Activated CD8-positive, alpha-beta memory T cell treated with anti-CD3 and anti-CD28 coated beads for 24 hours (primary cell): ENCODE measurements around the gene FFAR4.

Experiments
- DNase-seq: peaks from one replicate; pipeline ENCODE4 v3.0.0-alpha.2; 2020

FFAR4 gene

DNA sequence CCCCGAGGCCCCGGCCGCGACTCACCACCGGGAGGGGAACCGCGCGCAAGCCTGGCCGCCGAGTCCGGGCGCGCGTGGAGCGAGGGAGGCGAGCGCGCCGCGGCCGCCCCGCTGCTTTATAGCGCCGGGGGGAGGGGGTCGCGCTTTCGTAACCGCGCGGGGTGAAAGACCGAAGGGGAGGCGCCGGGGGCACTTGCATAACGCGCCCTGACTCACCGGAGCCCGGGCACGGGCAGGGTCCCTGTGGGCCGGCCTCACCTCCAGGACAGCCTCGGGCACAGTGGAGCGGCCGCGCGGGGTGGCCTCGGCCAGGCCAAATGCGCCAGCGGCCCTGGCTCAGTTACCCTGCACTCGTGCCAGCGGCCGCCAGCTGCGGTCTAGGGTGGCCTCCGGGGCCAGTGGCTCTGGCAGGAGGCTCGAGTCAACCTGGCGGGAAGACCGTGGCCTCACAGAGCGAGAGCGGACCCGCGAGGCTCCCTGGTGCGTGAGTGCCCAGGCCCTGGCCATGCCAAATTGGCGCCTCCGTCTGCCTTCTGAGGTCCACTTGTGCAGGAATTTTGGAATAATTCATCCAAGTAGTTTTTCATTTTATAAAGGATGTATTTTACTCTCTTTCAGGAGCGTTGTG, 34.8 kb downstream of the FFAR4 start, which contains the start of gene RBP4:
RBP4 (minus strand) TSS at position 90 of the 628 bp plus-strand sequence. CDS start 207 bp downstream, outside the sequence.
- DNase-seq: no peak

DNA sequence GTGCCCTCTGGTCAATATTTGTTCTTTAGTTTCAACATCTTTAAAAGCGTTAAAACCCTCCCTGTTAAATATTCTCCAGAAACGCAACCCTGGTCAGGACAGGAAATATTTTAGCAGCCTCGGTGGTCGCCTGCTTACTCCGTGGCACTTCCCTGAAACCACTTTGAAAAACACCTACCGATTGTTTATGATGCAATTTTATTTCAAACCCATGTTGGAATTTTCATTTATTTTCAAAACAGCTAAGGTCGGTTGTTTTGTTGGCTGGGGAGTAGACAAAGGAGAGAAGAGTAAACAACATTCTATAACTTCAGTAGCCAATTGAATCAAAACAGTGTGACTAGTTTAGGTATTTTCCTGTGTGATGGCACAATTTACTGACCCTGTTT, 35.3 kb downstream of the FFAR4 start:
- no peak for DNase-seq

DNA sequence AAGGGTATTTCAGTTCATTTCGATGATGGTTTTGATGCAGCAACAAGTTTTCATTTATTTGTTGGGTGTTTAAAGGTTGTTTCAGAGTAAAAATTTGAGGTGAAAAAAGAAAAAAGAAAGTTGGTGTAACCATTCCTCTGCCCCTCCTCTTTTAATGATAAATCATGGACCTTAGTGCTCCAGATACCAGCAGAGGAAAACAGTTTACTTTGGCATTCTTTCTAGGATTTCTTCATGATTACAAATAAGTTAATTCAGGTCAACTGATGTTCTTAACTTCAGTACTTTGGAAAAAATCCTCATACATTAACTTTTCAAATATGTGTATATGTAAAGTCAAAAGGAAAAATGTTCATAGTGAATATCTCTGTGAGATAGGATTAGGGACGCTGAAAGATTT, 36.6 kb downstream of the FFAR4 start:
- DNase-seq: no peak

DNA sequence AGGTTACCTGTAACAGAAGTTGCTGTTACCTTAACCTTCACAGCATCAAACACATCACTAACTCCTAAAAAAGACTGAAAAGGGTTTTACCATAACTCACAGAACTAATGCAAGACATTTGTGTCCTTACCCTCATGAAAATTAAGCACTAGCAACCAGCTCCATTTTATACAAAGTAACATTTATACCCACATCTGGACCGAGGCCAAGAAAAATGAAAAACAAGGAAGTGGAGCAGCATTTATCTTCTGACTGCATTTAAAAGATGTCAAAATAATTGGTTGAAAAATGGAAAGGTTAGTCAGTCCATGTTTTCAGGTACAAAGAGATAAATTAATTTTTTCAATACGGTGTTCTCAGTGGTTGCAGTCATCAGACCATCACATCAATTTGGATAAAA, 37.7 kb downstream of the FFAR4 start:
- DNase-seq: no peak

DNA sequence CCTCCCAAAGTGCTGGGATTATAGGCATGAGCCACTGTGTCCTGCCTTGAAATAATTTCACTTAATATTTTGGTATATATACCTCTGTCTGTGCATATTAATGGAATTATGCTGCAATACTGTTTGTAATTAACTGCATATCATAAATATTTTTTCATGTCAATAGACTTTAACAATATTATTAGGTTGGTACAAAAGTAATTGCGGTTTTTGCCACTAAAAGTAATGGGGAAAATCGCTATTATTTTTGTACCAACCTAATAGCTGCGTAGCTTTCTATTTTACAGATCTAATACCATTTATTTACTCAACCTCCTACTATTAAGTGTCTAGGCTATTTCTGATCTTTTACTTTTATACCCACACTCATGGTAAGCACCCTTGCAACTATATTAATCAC, 42.0 kb downstream of the FFAR4 start:
- no peak for DNase-seq

DNA sequence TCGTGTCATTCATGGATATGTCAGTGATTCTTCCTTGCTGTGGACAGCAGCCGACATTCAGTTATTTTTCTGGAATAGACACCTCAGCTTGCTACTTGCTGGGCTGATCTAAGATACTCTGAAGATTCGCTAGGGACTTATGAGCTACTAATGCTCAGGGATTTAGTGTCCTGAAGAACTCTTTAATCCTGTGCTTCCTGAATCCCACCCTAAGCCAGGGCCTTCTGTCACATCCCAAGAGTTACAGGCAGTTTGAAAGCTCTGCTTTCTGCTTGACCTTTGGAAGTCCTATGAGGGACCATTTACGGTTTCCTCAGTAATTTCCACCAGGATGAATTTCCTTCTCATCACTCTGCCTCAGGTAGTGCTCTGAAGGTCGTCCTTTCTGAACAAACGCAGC, 45.8 kb downstream of the FFAR4 start, which contains the start of gene PDE6C:
PDE6C (plus strand) TSS at position 227 of the 400 bp plus-strand sequence. CDS start 189 bp downstream, outside the sequence.
- no peak for DNase-seq

DNA sequence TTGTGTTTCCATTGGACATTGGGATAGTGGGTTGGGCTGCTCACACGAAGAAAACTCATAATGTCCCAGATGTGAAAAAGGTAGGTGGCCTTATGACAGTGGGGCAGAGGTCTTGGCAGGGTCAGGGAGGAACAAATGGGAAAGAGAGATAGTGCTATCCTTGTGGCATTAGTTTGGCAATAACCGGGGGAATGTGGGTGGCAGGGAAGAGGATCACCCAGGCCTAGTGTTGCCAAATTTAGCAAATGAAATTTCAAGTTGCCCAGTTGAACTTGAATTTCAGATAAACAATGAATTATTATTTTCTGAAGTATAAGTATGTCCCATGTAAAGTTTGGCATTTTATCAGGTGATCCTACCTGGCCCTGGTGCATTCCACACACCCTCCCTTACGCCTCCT, 46.7 kb downstream of the FFAR4 start:
- no peak for DNase-seq

DNA sequence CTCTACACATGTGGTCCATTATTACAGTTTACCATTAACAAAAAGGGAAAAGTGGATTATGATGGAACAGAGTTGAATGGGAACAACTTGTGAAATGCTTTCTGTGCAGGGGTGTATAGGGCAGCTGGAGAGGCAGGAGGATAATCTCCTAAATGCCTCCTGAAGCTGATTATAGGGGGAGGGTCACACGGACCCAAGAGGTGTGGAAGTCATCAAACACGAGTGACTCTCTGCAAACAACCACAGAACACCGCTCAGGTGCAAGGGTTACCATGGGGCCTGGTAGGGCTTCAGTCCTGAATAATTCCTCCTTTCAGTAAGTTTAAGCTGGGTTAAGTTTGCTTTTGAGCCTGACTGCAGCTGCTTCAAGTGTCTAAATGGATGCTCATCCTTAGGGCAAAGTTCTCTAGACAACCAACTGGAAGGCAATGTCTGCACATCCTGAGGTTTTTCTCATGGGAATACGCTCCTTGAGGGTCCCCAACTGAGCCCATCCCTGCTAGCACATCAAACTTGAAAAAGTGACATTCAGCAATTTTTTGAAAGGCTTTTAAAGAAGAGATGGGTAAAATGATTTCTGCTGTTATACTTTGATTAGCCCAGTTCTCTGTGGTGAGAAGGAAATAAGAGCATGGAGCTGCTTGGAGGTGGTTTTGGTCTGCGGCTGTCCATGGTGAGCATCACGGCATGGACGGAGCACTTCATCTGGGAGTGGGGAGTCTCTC, 47.8 kb downstream of the FFAR4 start:
- DNase-seq: no peak

DNA sequence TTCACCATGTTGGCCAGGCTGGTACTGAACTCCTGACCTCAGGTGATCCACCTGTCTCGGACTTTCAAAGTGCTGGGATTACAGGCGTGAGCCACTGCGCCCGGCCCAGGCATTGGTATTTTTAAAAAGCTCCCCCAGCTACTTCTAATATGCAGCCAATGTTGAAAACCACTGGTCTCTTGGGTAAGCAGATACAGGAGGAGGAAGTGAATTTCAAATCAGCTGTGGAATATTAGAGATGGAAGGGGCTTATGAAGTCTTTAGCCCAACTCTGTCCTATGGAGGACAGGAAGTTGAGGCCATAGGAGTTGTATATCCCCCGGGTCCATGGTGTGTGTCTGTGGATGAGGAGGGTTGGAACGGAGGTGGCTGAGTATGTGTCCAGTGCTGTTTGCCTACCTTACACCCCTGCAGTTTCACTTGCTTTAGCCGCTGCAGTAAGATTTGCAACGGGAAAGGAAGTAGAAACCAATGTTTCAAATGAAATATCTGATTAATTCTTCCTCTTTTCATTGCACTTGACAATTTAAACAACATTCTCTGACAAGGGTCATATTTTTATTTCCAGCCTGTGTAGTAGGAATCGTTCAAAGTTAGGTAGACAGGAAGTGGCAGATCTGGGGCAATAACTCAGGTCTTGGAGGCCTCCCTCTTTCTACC, 49.2 kb downstream of the FFAR4 start:
- no peak for DNase-seq

DNA sequence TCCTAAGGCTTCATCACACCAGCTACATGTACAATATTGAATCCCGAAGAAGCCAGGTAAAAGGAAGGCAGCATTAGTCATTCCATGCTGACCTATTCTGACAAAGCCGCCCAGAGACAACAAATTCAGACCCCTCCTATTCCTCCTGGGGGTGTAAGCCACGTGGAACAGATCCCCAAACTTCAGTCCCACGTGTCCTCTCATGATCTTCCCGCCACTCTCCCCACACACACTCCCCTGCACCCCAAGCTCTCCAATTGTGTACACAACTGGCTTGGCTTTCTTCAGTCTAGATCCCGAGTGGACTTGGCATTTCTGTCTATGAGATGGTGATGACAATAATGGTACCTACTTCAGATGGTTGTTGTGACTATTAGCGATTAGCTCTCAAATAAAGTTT, 54.5 kb downstream of the FFAR4 start:
- no peak for DNase-seq

DNA sequence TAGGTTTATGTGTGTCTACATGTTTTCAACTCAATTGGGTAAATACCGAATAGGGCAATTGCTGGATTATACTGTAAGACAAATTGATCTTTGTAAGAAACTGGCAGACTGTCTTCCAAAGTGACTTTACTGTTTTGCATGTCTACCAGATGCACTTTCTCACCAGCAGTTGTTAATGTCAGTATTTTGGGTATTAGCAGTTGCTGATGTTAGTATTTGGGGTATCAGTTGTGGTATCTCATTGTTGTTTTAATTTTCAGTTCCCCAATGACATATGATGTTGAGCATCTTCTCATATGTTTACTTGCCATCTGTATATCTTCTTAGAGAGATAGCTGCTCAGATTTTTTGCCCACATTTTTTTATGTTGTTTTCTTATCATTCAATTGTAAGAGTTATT, 56.5 kb downstream of the FFAR4 start:
- DNase-seq: no peak

DNA sequence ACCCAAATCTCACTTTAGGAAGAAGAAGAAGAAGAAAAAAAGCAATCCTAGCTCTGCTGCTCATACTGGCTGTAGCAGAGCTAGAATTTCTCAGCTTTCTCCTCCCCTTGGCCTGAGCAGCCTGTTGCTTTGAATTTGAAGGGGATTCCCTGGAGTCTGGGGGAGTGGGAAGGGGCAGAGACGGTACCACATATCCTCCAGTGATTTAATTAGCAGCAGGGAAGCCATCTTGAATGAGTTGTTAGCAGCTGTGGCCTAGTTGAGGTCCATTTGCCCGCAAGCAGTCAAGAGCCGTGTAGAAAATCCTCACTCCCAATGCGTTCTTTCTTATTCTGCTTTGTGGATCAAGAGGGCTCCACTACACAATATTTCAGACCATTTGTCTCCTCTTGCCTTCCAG, 62.4 kb downstream of the FFAR4 start:
- no peak for DNase-seq

DNA sequence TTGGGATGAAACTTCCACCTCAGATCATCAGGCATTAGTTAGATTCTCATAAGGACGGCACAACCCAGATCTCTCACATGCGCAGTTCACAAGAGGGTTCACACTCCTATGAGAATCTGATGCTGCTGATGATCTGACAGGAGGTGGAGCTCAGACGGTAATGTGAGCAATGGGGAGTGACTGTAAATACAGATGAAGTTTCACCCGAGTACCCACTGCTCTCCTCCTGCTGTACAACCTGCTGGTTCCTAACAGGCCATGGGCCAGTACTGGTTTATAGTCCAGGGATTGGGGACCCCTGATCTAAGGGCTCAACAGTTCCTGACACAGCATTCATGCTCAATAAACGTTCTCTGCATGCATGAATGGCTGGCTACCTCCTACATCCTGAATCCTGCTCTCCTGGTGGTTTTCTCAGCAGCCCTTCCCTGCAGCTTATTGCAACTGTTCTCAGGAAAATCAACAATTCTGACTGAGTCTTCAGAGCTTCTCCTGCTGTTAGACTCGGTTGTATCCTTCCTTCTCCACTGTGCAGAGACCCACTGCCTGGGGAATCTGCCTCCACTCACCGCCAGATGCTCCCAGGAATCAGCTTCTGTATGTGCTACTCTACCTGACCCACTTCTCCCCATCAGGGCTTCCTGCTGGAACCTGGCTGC, 63.3 kb downstream of the FFAR4 start:
- DNase-seq: no peak

DNA sequence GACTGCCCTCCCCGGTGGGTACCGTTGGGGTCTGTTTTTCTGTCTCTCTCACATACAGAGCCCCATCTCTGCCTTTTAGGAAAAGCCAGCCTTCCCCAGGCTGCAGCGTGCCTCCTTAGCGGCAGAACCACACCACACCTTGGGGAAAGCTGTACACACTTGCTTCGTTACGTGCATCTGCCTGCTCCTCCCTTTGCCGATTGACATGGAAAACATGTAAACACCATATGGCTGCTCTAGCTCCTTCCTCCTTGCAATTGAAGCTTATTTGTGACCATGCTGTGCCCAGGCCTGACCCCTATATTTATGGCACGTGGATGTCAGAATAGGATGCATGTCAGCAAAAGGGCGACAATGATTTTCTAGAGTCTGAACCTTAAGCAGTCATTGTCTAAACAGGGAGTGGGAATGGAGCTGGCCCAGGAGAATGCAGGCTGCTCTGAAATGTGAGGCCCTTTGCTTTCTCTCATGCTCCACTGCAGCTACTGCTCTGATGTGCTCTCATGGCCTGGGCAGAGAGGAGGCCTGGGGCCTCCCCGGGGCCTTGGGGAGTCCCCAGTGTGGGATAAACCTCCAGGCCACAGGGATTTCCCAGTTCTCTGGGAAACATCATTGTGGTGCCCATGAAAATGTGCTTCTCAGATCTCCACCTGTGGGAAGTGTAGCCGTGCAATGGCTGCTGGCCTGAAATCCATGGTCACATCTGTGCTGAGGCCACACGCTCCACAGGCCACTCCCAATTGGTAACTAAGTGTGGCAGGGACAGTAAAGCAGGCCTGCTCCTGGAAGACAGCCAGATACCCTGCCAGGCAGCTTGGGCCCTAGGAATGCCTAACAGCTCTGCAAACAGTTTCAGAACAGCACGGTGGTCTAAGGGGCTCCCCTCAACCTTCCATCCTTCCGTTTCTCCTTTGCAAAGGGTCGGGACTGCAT, 64.4 kb downstream of the FFAR4 start:
- DNase-seq: no peak
